Measurements from ENCODE around the gene CDH2.

Gene CDH2

DNA sequence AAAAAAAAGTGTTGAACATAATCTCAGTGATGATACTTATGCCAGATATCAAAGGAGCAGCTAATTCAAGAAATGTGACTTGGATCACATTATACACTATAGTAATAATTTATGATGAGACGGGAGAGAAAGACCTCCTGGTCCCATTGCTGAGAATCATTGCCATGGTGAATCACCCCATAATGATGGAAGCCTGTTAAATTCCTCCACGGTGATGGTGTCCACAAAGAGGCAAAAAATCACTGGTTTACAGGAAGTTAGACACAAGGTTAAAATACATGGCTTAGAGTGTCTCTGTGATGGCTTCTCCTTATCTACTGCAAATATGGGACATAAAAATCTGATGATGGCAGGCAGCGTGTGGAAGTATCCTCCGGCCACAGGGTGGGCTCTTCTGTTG lies 210.0 kb downstream of the CDH2 start:
- no peak overlapping the region for H3K4me3 ChIP-seq (ENCODE audit: low read length)
- DNase-seq (ENCODE audit: low read depth) = no peak
- TF ChIP-seq CTCF (conservative IDR thresholded peaks at IDR 0.05; ENCODE audit: low read depth, low read length) = no peak

- no peak overlapping the region for H3K4me3 ChIP-seq (ENCODE audit: low read length)
- no peak for TF ChIP-seq CTCF (conservative IDR thresholded peaks at IDR 0.05; ENCODE audit: low read depth, low read length)
- DNase-seq (ENCODE audit: low read depth) = no peak
These were observed 212.1 kb downstream of the CDH2 start for GRCh38 chr18:27964811-27965210.

GRCh38 chr18:27959101-27959500 lies 217.8 kb downstream of the CDH2 start:
- no peak overlapping the region for H3K4me3 ChIP-seq (ENCODE audit: low read length)
- TF ChIP-seq CTCF (conservative IDR thresholded peaks at IDR 0.05; ENCODE audit: low read depth, low read length) = no peak
- DNase-seq (ENCODE audit: low read depth) = no peak

- no peak for TF ChIP-seq CTCF (conservative IDR thresholded peaks at IDR 0.05; ENCODE audit: low read depth, low read length)
- DNase-seq (ENCODE audit: low read depth) = no peak
- H3K4me3 ChIP-seq (ENCODE audit: low read length) = no peak overlapping the region
These were observed 220.8 kb downstream of the CDH2 start for GRCh38 chr18:27956001-27956640.

DNA sequence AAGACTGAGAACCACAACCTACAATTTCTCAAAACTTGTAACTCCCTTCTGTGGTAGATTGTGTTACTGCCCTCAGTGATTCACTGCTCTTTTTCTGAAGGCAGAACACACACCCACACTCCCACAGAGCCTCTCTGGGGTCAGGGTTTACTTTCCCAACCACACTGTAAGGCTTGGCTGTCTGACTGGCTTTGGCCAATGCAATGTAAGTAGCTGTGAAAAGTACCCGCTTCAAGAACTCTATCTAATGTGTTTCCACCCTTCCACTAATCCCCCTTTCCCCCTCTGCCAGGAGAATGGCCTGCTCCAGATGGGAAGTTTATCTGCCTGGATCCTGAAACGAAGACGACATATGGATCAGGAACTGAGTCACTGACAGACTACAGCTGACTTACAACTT lies 222.7 kb downstream of the CDH2 start:
- no peak for DNase-seq (ENCODE audit: low read depth)
- TF ChIP-seq CTCF (conservative IDR thresholded peaks at IDR 0.05; ENCODE audit: low read depth, low read length) = no peak
- no peak overlapping the region for H3K4me3 ChIP-seq (ENCODE audit: low read length)

DNA sequence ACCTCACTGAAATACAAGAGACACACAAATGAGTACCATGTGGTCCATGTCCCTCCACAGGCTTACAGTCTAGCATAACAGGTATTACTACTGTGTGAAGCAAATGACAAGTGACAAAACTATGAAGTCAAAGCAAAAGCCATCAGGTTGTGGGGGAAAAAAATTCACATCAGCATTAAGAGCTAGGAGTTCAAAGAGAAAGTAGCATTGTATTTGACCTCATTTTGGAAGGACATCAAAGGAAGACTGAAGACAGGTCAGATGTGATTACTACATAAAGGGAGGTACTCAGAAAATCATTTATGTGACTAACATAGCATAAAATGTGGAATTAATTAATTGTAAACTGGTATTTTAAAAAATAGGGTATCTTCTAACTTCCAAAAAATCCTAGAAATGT lies 224.2 kb downstream of the CDH2 start:
- no peak for DNase-seq (ENCODE audit: low read depth)
- no peak overlapping the region for H3K4me3 ChIP-seq (ENCODE audit: low read length)
- TF ChIP-seq CTCF (conservative IDR thresholded peaks at IDR 0.05; ENCODE audit: low read depth, low read length) = no peak

- H3K4me3 ChIP-seq (ENCODE audit: low read length) = no peak overlapping the region
- no peak for TF ChIP-seq CTCF (conservative IDR thresholded peaks at IDR 0.05; ENCODE audit: low read depth, low read length)
- no peak for DNase-seq (ENCODE audit: low read depth)
These were observed 226.2 kb downstream of the CDH2 start for GRCh38 chr18:27950648-27951228.
